Tongue (tissue), 2 donors: Measurements from ENCODE around the gene FXYD6. TPM values are rescaled to one million over a fixed set of nuclear protein-coding genes. Genes with fewer than 3 reads are reported as not detected.

Source experiments
- DNase-seq: peaks from one replicate; pipeline ENCODE4 v3.0.0-alpha.2; 2015
- total RNA-seq: library from RNA; depleted of rRNA; stranded (reverse); fragments of >200 nt; gene quantifications from one replicate; pipeline ENCODE4 v1.2.3, GENCODE V29; 2014

The FXYD6 gene
- total RNA-seq, 1 donor from 2014 or later, result 78.6 TPM

DNA sequence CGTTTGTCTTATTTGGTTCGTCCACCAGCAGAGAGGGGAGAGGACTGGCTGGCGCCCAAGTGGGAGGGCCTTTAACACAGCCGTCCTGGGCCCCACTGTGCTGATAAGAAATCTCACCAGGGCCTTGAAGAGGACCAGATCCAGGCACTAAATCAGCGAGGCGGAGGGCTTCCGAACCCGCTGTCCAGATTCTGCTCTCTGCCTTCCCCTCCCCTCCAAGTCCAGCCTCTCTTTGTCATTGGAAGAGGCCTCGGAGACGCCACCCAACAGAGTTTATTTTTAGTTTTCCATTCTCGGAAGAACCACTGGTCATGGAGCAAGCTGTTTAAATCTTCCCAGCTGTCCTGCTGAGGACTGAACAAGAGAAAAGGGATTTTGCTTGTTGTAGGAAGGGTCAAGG lies 9.3 kb upstream of the FXYD6 start:
- peak; percentile 91 for DNase-seq

DNA sequence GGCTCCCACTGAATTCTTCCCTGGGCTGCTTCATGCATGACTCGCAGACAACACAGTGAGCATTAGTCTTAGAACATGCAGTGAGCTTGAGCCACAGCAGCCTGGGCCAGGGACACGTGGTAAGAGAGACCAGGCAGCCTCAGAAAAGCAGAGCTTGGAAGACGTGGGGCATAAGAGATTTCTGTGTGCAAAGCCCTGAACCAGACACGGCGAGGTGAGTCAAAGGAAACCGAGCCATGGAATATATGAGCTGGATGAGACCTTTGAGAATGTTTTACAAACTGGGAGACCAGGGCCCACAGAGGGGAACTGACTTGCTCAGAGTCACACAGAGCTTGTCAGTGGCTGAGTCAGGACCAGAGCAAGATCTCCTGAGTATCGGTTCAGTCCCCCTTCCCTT lies 8.5 kb upstream of the FXYD6 start:
- no peak for DNase-seq

DNA sequence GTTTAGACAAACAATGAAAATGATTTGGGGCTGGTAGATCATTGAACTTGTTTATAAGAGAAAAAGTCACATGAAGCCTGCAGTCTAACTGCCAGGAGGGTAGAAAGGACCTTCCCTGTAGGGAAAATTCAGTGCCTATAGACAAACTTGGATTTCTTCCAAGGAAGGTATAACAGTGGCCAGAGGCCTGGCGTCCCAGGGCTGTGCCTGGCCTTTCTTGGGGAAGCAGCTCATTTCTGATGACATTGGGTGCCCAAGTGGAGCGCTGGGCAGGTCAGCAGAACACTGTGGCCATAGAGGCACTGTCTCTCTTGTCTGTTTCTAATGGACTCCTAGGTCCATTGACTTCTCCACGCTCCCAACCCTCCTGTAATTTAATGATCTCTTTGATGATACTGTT lies 6.6 kb upstream of the FXYD6 start:
- no peak for DNase-seq

DNA sequence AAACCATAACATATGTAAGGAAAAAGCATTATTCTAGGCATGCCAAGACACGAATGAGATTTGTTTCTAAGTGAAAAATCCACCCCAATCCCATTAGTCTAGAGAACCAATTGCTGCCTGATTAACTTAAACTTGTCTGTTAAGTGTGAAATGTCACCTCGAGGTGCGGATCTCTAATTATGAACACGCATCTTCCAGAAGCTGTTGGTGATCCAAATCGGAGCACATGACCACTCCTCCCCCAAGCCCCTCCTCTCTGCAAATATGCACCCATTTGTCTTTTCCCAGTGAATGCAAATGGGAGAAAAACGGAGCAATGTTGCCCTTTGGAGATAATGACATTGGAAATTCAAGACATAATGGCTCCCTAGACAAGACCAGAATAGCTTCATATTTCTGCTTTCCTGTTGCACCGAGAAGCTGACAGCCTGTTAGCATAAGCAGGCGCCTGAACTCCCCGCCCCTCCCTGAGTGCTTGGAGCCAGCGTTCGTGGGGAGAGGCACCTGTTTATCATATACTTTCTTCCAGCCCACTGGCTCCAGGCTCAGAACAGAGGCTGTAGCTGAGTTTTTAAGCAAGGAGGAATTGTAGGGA lies 6.0 kb upstream of the FXYD6 start:
- peak; percentile 76 for DNase-seq

DNA sequence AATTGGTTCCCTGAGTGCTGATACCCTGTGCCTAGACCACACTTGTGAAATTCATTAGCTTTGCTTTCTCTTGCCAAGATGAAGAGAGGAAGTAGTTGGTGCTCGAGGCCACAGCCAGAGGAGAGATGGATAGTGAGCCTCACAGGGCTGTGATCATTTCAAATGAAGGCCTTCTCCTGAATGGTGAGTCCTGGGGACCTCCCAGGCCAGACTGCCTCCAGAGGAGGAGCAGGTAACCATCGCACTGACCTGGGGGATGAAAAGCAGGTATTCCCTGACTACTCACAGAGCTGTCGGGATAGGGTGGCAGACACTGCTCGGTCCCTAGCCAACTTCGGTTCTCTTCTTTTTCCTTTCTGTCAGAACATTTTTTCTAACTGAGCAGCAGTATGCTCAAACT lies 4.8 kb upstream of the FXYD6 start:
- DNase-seq, result no peak

DNA sequence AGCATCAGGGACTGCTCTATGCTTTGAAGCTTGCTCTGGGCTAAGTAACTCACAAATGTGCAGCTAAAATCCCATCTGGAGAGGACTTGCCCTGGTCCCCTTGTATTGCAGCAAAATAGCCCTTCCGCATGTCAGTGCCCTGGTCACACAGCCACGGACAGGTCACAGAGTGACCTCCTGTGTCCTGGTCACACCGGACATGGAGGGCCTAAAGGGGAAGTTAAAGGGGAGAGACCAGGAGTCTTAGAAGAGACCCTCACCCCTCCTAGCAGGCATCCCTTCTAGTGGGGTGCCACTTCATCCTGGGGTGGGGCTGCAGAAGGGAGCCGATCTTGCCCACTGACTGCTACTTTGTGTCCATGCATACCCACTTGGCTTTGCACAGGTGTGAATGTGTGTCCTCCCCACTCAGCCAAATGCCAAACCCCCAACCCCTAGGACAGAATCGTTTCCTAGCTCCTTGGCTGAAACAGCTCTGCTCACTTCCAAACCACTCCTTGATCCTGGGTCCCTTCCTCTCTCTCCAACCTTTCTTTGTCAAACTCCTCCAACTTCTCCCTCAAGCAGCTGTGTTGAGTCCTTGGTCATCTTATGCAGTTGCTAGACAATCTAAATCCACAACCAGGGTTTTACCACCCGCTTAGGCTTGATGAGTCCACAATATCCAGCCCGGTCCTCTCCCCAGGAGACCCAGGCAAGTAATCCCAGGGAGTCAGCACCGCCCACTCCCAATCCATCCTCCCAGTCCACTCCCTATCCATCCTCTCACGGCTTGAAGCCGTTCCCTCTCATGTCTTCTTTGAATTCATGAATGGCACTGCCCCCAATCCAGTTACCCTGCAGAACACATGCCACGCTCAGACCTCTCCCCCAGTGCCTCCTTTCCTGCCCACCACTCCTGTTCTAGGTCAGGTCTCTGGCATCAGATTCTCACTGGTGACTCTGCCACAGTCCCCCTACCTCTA lies 3.3 kb upstream of the FXYD6 start:
- DNase-seq, result no peak

DNA sequence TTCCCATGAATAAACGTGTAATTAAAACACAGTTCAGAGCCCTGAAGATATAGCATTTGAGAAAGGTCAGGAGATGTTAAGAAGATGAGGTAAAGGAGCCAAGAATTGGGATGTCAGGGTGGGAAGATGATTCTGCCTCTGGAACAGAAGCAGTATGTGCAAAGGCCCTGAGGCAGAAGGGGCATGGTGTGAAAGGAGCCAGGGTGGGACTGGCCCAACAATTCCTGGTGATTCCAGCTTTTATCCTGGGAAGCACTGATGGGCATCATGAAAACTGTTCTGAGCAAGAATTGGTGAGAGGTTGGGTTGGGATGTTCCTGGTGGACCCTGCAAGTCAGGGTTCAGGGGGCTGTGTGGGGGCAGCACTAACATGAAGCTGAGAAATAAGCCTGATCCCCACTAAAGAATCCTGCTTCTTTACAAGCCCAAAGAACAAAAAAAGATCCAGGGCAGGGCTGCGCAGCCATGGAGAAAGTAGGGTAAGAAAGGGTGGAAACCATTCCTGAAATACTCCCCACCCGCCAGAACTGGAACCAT lies 2.5 kb upstream of the FXYD6 start:
- no peak for DNase-seq

DNA sequence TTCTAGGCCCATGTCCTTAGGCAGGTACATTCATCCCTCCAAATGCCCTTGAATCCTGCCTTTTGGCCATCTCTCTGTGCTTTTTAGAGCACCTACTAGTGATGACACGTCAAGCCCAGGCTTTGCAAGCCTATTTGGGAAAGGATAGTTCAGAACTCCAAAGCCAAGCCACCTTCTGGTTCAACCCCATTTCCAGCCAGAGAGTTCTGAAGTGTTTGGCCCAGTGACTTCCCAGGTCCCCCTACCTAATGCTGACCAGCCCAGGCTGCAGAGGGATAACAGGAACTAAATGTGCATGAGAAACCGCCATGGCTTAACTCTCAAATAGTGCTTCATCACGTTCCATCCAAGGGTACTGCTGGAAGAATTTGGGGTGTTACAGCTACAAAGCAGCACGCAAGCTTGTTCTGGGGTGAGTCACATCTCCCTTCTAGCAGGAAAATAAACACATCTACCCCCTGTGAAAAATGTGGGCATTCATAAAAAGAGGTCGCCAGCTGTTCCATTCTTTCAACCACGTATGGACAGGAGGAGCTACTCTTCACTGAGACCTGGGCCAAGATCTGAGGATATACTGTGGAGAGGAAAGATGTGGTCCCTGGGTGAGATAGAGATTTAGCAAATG lies 2.0 kb upstream of the FXYD6 start:
- DNase-seq, result no peak

DNA sequence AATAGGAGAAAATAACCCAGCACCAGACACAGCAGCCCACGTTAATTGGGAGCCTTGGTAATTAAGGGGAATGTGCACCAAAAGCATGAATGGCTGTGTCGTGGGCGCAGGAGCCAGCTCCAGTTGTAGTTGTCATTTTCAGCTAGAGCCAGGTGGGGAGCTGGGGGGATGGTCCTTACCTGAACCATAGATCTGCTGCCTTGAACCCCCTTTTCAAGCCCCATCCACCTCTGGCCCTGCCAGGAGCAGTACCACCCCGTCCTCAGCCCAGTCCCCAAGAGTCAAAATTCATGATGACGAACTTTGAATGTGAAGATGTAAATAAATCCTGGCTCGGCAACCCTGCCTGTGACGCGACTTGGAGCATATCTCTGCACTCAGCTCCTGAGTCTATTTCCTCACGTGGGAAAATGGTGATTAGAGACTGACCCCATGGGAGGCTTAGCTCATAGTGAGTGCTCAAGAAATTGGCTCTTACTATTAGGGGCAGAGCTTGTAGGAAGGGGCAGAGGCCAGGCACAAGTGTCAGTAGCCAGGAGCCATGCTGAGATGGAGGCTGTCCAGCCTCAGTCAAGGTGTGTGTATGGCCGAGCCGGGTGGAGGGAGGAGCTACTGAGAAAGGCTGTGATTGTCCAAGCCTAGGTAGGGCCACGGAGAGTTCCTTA lies 794 bp upstream of the FXYD6 start:
- peak; percentile 40 for DNase-seq

DNA sequence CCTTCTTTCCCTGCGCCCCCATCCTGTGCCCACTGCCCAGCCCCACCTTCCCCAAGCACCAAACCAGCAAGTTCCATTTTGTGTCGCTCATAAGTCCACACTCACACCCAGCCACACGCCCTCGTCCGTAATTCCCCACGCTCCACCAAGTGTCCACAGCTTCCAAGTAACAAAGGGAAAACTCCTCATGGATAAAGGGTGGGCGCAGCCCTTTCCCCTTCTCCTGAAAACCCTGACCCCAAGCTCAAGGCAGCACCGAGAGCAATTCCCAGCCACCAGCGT lies 458 bp downstream of the FXYD6 start:
- DNase-seq, result peak; percentile 35

DNA sequence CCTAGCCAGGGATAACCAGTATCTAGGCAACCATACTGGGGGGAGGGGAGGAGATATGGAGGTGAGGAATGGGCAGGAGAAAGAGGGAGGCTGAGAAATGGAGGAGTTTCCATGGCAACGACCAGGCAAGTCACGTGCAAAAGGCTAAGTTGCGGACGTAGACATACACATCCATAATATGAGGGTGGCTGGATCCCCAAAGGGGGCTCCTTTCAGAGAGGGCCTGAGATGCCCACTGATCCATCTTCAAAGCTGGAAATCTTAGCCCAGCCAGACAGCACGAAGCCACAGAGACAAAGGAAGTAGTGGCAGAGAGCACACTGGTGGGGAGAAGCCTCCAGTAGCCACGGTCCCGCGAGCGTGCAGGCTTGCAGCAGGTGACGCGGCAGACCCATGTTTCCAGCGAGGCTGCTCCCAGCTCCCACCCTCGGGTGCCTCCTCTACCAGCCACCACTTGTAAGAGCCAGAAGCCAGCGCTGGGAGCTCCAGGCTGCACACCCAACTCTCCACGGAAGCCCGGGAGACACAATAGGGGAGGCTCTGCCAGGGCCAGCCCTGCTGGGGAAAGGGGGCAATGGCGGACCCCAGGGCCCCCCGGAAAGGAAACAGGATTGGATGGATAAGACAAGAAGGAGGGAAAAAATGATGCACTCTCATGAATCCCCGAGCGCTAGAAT lies 938 bp downstream of the FXYD6 start:
- DNase-seq, result peak; percentile 45

DNA sequence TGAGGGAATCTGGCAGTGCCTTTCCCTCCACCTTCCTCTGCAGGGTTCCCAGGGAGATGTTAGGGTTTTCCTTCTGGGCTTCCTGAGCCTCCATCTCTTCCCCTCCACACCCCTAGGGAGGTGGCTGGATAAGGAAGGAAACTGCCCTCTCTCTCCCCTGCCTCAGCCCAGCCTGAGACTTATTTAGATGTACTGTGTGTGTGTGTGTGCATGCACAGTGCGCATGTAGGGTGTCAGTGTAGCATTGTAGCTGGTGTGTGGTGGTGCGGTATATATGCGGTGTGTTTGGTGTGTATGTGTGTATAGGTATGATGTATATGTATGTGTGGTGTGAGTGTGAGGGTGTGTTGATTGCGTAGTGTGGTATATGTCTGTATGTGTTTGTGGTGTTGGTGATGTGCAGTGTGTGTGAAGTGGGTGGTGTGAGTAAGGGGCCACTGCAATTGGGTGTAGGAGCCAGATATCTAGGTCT lies 1.5 kb downstream of the FXYD6 start:
- no peak for DNase-seq

DNA sequence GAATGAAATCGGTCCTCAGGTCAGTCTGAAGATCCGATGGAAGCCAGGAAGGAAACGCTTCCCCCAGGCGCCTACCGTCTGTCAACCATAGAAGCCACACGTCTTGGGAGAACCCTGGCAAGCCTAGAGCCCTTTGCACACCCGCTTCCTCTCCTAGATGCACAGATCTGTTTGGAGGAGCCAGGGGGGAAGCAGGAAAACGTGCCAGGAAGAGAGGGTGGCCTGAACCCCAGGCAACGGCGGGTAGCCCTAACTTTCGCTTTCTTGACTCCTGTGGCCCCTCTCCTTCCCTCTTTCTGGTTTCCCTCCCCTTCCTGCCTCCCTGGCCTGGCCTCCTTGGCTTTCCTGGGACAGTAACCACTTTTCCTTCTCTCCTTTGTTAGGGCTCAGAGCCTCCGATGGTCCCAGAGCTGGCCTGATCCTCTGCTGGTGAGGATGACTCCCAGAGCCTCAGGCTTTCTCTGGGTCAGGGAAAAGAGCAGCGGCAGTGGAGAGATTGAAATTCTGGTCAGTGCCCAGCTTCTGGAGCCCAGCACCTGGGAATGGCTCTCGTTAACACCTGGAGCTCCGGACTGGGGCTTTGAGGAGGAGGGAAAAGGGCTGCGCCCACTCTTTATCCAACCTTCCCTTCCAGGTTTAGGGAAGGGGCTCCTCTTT lies 2.1 kb downstream of the FXYD6 start:
- no peak for DNase-seq

DNA sequence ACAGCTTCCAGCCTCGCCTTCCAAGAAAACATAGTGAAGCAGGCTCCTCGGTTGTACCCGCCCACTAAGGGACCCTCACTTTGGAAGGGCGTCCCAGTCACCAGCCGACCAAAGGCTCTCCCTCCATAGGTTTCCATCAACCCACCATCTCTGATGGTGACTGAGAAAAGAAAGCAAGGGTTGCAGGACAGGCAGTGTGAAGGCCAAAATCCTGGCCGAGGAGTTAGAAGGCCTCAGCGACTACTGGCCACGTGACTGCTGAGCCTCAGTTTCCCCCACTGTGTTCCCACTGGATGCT lies 2.7 kb downstream of the FXYD6 start:
- no peak for DNase-seq

DNA sequence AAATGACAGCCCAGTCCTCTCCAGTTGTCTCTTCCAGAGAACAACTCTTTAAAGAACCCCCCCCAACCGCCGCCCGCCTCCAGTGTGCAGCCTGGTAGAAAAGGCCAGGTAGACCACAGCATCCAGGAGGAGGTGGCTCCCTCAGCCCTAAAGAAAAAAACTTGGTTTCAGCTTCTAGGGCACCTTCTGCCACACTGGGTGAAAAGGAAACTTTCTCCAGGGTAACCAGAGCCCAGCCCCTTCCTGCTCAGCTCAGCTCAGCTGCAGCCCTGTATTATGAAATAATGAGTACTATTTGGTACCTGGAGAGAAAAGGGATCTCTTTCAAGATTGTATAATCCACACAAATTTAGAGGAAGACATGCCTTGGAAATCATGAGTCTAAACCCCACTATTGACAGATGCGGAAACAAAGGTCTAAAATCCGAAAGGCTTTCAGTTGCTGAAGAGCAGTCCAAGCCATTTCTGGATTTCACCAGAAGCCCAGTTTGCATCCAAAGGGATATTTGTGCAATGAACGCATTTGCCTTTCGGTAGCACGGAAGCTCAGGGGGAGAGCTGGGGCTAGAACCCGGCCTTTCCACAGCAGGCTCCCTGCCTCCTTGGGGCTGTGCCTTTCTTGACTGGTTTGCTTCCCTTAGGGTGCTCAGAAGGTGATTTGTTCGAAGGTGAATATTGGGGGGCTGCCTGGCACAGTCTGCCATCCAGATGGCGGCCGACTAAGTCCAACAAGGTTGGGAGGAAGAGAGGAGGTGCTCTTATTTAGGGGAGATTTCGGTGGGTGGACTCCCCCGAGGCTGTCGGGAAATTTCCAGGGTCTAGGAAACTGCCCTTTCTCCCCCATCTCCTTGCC lies 3.3 kb downstream of the FXYD6 start:
- no peak for DNase-seq

DNA sequence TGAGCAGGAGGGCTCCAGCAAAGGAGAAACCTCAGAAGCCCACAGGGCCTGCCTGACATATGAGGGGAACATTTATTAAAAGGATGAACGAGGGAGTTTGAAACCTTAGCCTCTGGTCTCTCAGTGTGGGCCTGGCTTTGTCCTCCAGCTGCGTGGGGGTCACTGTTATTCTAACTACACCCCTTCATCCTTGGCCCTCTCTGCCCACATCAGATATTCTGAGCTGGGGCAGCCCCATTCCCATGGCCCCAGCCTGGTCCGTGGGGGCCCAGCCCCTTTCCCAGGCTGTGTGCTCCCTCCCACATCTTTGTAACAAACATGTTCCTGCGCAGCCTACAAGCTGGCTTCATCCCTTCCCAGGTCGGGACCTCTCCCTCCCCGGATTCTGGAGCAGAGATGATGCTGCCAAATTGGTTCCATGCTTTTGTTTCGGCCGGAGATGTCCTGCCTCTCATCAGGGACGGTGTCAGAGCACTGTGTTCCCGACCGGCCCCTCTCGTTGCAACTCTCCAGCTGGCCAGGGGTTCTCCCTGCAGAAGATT lies 4.0 kb downstream of the FXYD6 start:
- peak; percentile 50 for DNase-seq

DNA sequence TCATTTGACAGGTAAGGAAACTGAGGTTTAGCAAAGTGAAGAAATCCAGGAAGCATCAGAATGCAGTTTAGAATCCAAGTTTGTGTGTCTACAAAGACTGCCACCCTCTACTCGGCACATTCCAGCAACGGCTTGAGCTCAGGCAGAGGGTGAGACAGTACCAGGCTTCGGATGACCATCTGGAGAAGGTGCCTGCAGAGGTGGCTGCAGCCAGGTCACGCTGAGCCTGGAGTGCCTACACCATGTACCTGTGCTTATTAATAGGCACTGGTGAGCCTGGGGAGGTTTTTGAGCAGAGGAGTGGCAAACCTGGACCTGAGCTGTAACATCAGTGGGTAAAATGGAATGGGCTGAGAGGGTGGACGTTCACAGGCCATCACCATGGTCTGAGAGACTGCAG lies 4.7 kb downstream of the FXYD6 start:
- no peak for DNase-seq

DNA sequence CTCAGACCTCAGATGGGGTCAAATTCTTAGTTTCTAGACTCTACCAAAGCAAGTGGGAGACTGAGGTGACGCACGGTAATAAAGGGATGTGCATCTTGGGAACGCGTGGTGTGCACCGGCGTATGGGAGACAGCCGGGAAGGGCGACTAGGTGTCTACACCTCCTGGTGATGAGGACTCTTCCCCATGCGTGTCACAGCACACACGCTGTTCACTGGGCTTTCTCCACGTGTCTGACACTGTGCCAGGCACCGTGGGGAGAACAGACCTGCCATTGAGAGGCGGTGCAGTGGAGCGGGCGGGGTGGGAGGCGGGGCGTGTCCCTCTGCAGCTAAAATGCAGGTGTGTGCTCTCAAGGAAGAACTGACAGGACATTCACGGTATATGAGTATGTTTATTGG lies 5.3 kb downstream of the FXYD6 start:
- DNase-seq, result no peak

DNA sequence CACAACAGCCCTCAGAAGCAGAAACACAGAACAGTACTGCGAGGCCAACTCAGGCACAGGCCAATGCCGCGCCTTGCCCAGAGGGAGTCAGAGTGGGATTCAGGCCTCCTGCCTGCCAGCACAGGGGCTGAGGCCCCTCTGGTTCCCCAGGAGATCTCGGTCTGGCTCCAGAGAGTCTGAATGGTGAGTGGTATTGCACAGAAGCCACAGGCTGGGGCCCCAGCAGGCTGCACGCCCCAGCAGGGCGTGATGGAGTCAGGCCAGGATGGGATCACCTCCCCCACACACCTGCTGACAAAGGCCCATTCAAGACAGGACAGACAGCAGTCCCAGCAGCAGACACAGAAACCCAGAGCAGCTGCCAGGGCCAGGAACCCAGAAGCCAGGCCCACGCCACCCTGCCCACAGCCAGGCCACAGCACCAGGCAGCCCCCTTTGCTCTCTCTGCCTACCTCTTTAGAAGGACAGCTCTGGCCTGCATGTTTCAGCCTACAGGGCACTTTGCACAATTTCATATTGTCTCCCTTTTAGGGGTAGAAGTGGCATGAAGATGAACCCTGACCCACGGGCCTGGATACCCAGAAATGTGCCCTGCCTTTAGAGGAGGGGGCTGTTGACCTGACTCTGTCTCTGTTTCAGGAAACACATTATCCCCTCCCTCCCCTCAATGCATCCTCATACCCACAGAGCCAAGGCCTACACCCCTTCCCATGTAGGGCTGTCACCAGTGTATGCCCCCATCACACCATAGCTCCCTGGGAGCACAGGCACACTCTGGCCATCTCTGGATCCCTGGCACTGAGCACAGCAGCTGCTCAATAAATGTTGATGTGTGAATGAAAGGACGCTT lies 6.1 kb downstream of the FXYD6 start:
- peak; percentile 76 for DNase-seq
